HepG2 (cell line): Measurements from ENCODE around the gene SLC22A31. TPM values are rescaled to one million over a fixed set of nuclear protein-coding genes. Genes with fewer than 3 reads are reported as not detected.

Experiments used
- CBX5 ChIP-seq: sonication (generic); formaldehyde crosslinking; IDR thresholded peaks from 2 replicates; pipeline ENCODE4 v1.4.0; 2020; ENCODE audit warnings: missing genetic modification reagents, borderline replicate concordance
- GTF3A ChIP-seq: sonication (generic); formaldehyde crosslinking; conservative IDR thresholded peaks from 2 replicates; pipeline ENCODE4 v1.4.0; 2020; ENCODE audit warnings: mild to moderate bottlenecking, missing genetic modification reagents
- HDAC6 ChIP-seq: fragments of 200-600 bp; sonication (generic); IDR thresholded peaks from 2 replicates; pipeline ENCODE4 v1.7.0; 2017; ENCODE audit warnings: mild to moderate bottlenecking, antibody characterized with exemption, low read length, low read depth
- HIVEP1 ChIP-seq: sonication (generic); formaldehyde crosslinking; IDR thresholded peaks from 2 replicates; pipeline ENCODE4 v1.4.0; 2020; ENCODE audit warnings: mild to moderate bottlenecking, missing genetic modification reagents
- MAX ChIP-seq: IDR thresholded peaks from 2 replicates; pipeline ENCODE4 v1.6.1; 2012; ENCODE audit warnings: inconsistent platforms
- MXD4 ChIP-seq: IDR thresholded peaks from 2 replicates; pipeline ENCODE4 v1.6.1; 2016; ENCODE audit warnings: mild to moderate bottlenecking, missing biosample characterization, missing genetic modification reagents
- NFE2L2 ChIP-seq: fragments of 150-350 bp; IDR thresholded peaks from 2 replicates; pipeline ENCODE4 v1.6.1; 2014; ENCODE audit warnings: low read length
- NR3C1 ChIP-seq: sonication (generic); formaldehyde crosslinking; IDR thresholded peaks from 2 replicates; pipeline ENCODE4 v1.4.0; 2020; ENCODE audit warnings: missing genetic modification reagents
- PAF1 ChIP-seq: IDR thresholded peaks from 2 replicates; pipeline ENCODE4 v1.6.1; 2016; ENCODE audit warnings: missing genetic modification reagents, missing compliant biosample characterization
- PCBP1 ChIP-seq: fragments of 200-400 bp; formaldehyde crosslinking; IDR thresholded peaks from 2 replicates; pipeline ENCODE4 v1.6.1; 2017; ENCODE audit warnings: mild to moderate bottlenecking, low read depth, low read length, borderline replicate concordance
- SIN3A ChIP-seq: IDR thresholded peaks from 2 replicates; pipeline ENCODE4 v1.6.1; 2011; ENCODE audit warnings: low read depth, mild to moderate bottlenecking, control low read depth, low read length, borderline replicate concordance
- SOX13 ChIP-seq, 3 experiments: fragments of 450-650 bp in 1 of 3; sonication (generic) in 1 of 3; formaldehyde crosslinking in 1 of 3; IDR thresholded peaks in 2 of 3; conservative IDR thresholded peaks in 1 of 3; 2 replicates each; pipeline versions ENCODE4 v1.5.0 to v1.6.1; 2016 to 2020; ENCODE audit warnings: antibody characterized with exemption in 1 of 3, mild to moderate bottlenecking in 1 of 3, missing compliant biosample characterization in 1 of 3, missing genetic modification reagents in 1 of 3, moderate library complexity in 1 of 3
- ZBTB10 ChIP-seq: sonication (generic); formaldehyde crosslinking; IDR thresholded peaks from 2 replicates; pipeline ENCODE4 v1.4.0; 2020; ENCODE audit warnings: missing genetic modification reagents, borderline replicate concordance
- ZBTB42 ChIP-seq: sonication (generic); formaldehyde crosslinking; IDR thresholded peaks from 2 replicates; pipeline ENCODE4 v1.5.0; 2020; ENCODE audit warnings: mild to moderate bottlenecking, missing genetic modification reagents
- ZNF10 ChIP-seq: sonication (generic); formaldehyde crosslinking; IDR thresholded peaks from 2 replicates; pipeline ENCODE4 v1.4.0; 2020; ENCODE audit warnings: mild to moderate bottlenecking, low read depth, missing genetic modification reagents, borderline replicate concordance
- ZNF121 ChIP-seq: sonication (generic); formaldehyde crosslinking; IDR thresholded peaks from 2 replicates; pipeline ENCODE4 v1.5.0; 2020; ENCODE audit warnings: mild to moderate bottlenecking, missing genetic modification reagents
- polyA plus RNA-seq, 8 experiments: library from polyadenylated mRNA; depleted of rRNA in 3 of 8; stranded (reverse) in 7 of 8; unstranded in 1 of 8; fragments of >200 nt; fragmentation: Illumina TruSeq in 4 of 8; extraction: Trizol in 4 of 8; gene quantifications; 2 replicates each; pipeline versions ENCODE4 v1.2.1 to v1.2.3, GENCODE V29; 2011 to 2016; ENCODE audit warnings: low read depth in 4 of 8, missing spikeins in 1 of 8, mixed read lengths in 1 of 8; ENCODE audit not compliant: insufficient read depth in 1 of 8
- total RNA-seq, 5 experiments: library from RNA; depleted of rRNA; stranded (reverse); fragments of >200 nt; fragmentation: Illumina TruSeq; extraction: Trizol; gene quantifications; 2 replicates each; pipeline ENCODE4 v1.2.3, GENCODE V29; 2016; ENCODE audit warnings: low read depth in 1 of 5
- TF ChIP-seq, protein P1 (sequence below): sonication (generic); formaldehyde crosslinking; IDR thresholded peaks from 2 replicates; pipeline ENCODE4 v1.4.0; 2020; ENCODE audit warnings: mild to moderate bottlenecking, missing genetic modification reagents, borderline replicate concordance
- TF ChIP-seq, protein P2 (sequence below): sonication (generic); formaldehyde crosslinking; IDR thresholded peaks from 2 replicates; pipeline ENCODE4 v1.8.1; 2023; ENCODE audit warnings: missing genetic modification reagents, inconsistent platforms, borderline replicate concordance

The SLC22A31 gene
- total and polyA plus RNA-seq, 2 of the 13 experiments (the other 11 are each of a cell fraction or from before 2014, with no cell fraction given): 67.3 to 83.3 TPM

DNA sequence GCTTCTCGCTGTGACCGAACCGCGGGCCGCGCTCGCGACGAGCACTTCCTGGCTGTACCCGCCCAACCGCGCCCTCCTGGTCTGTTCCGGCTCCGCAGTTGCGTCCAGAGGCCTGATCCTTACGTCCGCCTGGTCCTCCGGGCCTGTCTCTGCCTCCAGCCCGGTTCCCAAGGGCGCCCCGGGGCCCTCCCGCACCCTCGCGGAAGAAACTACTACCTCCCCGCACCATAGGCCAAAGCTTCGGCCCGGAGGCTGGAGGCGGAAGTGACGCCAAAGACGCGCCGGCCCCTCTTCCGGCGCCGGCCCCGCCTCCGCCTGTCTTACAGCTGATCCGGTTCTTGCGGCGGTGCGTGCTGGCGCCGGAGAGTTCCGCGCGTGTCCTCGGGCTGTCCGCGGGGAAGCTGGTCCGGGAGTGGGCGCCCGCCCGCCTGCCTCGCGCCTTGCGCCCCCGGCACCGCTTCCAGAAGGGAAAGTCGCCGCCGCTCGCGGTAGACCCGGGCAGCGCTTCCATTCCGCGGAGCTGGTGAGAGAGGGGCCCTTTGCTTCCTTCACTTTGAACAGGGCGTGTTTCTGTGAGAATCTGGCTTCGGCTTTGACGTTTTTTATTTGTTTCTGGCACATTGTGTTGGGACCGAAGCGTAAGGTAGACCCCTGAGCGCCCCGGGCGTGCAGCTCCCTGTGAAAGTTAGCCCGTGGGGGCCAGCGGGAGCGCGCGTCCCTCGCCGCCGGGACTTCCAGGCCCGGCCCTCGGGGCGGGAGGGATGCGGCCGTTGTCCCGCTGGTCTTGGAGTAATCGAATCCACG, 17.3 kb upstream of the SLC22A31 start, which contains the start of gene ZNF778 (continued):
- TF ChIP-seq, protein P1, sequence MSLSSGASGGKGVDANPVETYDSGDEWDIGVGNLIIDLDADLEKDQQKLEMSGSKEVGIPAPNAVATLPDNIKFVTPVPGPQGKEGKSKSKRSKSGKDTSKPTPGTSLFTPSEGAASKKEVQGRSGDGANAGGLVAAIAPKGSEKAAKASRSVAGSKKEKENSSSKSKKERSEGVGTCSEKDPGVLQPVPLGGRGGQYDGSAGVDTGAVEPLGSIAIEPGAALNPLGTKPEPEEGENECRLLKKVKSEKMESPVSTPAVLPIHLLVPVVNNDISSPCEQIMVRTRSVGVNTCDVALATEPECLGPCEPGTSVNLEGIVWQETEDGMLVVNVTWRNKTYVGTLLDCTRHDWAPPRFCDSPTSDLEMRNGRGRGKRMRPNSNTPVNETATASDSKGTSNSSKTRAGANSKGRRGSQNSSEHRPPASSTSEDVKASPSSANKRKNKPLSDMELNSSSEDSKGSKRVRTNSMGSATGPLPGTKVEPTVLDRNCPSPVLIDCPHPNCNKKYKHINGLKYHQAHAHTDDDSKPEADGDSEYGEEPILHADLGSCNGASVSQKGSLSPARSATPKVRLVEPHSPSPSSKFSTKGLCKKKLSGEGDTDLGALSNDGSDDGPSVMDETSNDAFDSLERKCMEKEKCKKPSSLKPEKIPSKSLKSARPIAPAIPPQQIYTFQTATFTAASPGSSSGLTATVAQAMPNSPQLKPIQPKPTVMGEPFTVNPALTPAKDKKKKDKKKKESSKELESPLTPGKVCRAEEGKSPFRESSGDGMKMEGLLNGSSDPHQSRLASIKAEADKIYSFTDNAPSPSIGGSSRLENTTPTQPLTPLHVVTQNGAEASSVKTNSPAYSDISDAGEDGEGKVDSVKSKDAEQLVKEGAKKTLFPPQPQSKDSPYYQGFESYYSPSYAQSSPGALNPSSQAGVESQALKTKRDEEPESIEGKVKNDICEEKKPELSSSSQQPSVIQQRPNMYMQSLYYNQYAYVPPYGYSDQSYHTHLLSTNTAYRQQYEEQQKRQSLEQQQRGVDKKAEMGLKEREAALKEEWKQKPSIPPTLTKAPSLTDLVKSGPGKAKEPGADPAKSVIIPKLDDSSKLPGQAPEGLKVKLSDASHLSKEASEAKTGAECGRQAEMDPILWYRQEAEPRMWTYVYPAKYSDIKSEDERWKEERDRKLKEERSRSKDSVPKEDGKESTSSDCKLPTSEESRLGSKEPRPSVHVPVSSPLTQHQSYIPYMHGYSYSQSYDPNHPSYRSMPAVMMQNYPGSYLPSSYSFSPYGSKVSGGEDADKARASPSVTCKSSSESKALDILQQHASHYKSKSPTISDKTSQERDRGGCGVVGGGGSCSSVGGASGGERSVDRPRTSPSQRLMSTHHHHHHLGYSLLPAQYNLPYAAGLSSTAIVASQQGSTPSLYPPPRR (CRISPR knock-in tag): 0 out of 2 replicates have a peak, but pooled peaks have one; percentile 38
- TF ChIP-seq PAF1 (CRISPR knock-in tag) (no peak), MAX (peak; percentile 85), ZNF121 (CRISPR knock-in tag) (no peak), ZBTB10 (CRISPR knock-in tag) (no peak), NFE2L2 (no peak), PCBP1 (0 out of 2 replicates have a peak, but pooled peaks have one; percentile 21), HDAC6 (no peak), ZBTB42 (CRISPR knock-in tag) (no peak), CBX5 (peak; percentile 94), SIN3A (peak; percentile 93), MXD4 (CRISPR knock-in tag) (peak; percentile 91), HIVEP1 (peak; percentile 75), SOX13 (IDR thresholded peaks at IDR 0.05) (no peak), SOX13 (CRISPR knock-in tag; conservative IDR thresholded peaks at IDR 0.05 in 1 of 2, IDR thresholded peaks at IDR 0.05 in 1 of 2) (peak in 1 of 2 experiments; percentile 26; a peak in 2 of 4 replicates), ZNF10 (CRISPR knock-in tag) (no peak), GTF3A (CRISPR knock-in tag) (no peak), NR3C1 (CRISPR knock-in tag) (peak; percentile 83; the same call in 1 of the 2 replicates)
- TF ChIP-seq, protein P2, sequence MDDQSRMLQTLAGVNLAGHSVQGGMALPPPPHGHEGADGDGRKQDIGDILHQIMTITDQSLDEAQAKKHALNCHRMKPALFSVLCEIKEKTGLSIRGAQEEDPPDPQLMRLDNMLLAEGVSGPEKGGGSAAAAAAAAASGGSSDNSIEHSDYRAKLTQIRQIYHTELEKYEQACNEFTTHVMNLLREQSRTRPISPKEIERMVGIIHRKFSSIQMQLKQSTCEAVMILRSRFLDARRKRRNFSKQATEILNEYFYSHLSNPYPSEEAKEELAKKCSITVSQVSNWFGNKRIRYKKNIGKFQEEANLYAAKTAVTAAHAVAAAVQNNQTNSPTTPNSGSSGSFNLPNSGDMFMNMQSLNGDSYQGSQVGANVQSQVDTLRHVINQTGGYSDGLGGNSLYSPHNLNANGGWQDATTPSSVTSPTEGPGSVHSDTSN: peak; percentile 59; the same call in 1 of the 2 replicates
